B cell (primary cell): ENCODE results near the gene AP3D1.

Experiments used
- EZH2 ChIP-seq: IDR thresholded peaks from 2 replicates; pipeline ENCODE4 v1.6.1; 2012; ENCODE audit warnings: borderline replicate concordance, low read depth, mild to moderate bottlenecking, moderate library complexity, low read length; ENCODE audit not compliant: insufficient read depth, poor library complexity, severe bottlenecking
- TF ChIP-seq, protein P1 (sequence below): fragments of 200-600 bp; IDR thresholded peaks from one replicate; pipeline ENCODE4 v1.8.0; 2022; ENCODE audit warnings: antibody characterized with exemption, mild to moderate bottlenecking

DNA sequence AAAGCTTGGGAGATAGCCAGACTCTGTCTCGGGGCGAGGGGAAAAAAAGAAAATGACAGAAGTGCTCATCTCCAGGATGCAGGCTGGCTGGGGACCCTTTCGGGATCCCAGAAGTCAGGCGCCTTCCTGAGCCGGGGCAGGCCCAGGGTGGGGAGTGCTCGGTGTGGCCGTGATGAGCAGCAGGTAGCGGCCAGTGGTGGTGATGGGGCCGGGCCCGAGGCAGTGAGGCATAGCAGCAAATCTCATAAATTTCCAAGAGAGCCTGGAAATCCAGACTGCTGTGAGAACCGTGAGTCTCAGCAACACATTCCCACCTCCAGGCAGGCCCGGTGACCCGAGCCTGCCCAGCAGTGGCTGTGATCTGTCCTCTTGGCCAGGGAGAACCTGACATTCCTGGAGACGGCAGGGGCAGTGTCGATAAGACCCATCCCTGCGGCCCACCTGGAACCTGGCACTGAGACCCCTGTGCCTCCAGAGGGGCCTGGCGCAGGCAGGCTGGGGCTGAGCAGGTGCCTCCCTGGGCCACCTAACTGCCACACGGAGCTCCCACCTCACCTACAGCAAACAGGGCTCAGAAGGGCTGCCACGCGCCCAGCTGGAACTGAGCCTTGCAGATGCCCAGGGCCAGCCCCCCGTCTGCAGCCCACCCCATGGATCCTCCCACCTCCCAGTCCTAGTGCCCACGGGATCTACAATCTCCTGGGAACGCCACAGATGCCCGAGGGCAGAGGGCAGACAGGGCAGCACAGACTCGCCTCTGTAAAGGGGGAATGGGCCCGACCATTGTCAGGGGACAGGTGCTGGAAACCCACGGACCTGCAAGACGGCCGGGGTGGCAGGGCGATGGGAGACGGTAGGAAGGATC lies 31.2 kb downstream of the AP3D1 start:
- TF ChIP-seq, protein P1, sequence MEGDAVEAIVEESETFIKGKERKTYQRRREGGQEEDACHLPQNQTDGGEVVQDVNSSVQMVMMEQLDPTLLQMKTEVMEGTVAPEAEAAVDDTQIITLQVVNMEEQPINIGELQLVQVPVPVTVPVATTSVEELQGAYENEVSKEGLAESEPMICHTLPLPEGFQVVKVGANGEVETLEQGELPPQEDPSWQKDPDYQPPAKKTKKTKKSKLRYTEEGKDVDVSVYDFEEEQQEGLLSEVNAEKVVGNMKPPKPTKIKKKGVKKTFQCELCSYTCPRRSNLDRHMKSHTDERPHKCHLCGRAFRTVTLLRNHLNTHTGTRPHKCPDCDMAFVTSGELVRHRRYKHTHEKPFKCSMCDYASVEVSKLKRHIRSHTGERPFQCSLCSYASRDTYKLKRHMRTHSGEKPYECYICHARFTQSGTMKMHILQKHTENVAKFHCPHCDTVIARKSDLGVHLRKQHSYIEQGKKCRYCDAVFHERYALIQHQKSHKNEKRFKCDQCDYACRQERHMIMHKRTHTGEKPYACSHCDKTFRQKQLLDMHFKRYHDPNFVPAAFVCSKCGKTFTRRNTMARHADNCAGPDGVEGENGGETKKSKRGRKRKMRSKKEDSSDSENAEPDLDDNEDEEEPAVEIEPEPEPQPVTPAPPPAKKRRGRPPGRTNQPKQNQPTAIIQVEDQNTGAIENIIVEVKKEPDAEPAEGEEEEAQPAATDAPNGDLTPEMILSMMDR, result no peak
- TF ChIP-seq EZH2, result no peak
